Uterus (tissue), 4 donors: ENCODE data around the gene RELT. TPM values are rescaled to one million over a fixed set of nuclear protein-coding genes. Genes with fewer than 3 reads are reported as not detected.

ENCODE experiments used
- DNase-seq, 2 donors: peaks; one replicate each; pipeline ENCODE4 v3.0.0-alpha.2; 2019 to 2020
- H3K27ac ChIP-seq, 2 donors: fragments of 200-600 bp; sonication (generic); 1 replicate in 1 of 2; 2 replicates in 1 of 2; pipeline ENCODE4 v1.5.1; 2016 to 2018
- H3K27me3 ChIP-seq, 2 donors: fragments of 200-600 bp; sonication (generic); one replicate each; pipeline ENCODE4 v1.5.1; 2018 to 2019; ENCODE audit warnings: control low read depth in 1 of 2
- H3K36me3 ChIP-seq, 2 donors: fragments of 200-600 bp; sonication (generic); one replicate each; pipeline ENCODE4 v1.5.1; 2019; ENCODE audit warnings: control low read depth in 1 of 2
- H3K4me1 ChIP-seq, 2 donors: fragments of 200-600 bp; sonication (generic); one replicate each; pipeline ENCODE4 v1.5.1; 2018 to 2019; ENCODE audit warnings: control low read depth in 1 of 2
- H3K4me3 ChIP-seq, 2 donors: fragments of 200-600 bp; sonication (generic); 1 replicate in 1 of 2; 2 replicates in 1 of 2; pipeline ENCODE4 v1.5.1; 2018 to 2019; ENCODE audit warnings: mild to moderate bottlenecking in 1 of 2
- H3K9me3 ChIP-seq, 2 donors: fragments of 200-600 bp; sonication (generic); one replicate each; pipeline ENCODE4 v1.5.1; 2019; ENCODE audit warnings: control low read depth in 1 of 2
- CTCF ChIP-seq, 4 experiments: fragments of 200-600 bp in 2 of 4; fragments of 450-650 bp in 2 of 4; sonication (generic) in 2 of 4; IDR thresholded peaks; one replicate each; pipeline ENCODE4 v1.5.1; 2016 to 2019; ENCODE audit warnings: antibody characterized with exemption in 4 of 4, mild to moderate bottlenecking in 2 of 4, moderate library complexity in 1 of 4
- POLR2A ChIP-seq, 2 donors: fragments of 450-650 bp; IDR thresholded peaks; one replicate each; pipeline ENCODE4 v1.6.1; 2016; ENCODE audit warnings: antibody characterized with exemption in 2 of 2, mild to moderate bottlenecking in 1 of 2, moderate library complexity in 1 of 2
- intact Hi-C: fragments of 100-400 bp; cut with DNase I; formaldehyde crosslinking; loops from one replicate; pipeline ENCODE4 v1.15.1; 2023; ENCODE audit warnings: low total_unique reads
- total RNA-seq, 4 donors: library from RNA; depleted of rRNA in 3 of 4; stranded (reverse); fragments of >200 nt in 3 of 4; gene quantifications; one replicate each; pipeline versions ENCODE4 v1.1.0 to v1.2.4, GENCODE V29; 2014 to 2023
- donor health status: DM: yes; HTN: yes; CAD: no.

The RELT gene
- total RNA-seq, 4 donors from 2014 or later, result 0.29 to 5.8 (median 3.3) TPM; not detected in 1

GRCh38 chr11:73356979-73357860 is 19.0 kb upstream of the RELT start:
- no peak for DNase-seq
- Histone ChIP-seq H3K4me3 (no peak overlapping the region), H3K27ac (no peak overlapping the region), H3K36me3 (no peaks in the 10 kb centered on the region), H3K27me3 (no peaks in the 10 kb centered on the region), H3K9me3 (no peaks in the 10 kb centered on the region), H3K4me1 (no peaks in the 10 kb centered on the region)
- TF ChIP-seq CTCF (IDR thresholded peaks at IDR 0.05) (no peak), POLR2A (IDR thresholded peaks at IDR 0.05) (no peak)
- intact Hi-C loops, result no loop called here

DNA sequence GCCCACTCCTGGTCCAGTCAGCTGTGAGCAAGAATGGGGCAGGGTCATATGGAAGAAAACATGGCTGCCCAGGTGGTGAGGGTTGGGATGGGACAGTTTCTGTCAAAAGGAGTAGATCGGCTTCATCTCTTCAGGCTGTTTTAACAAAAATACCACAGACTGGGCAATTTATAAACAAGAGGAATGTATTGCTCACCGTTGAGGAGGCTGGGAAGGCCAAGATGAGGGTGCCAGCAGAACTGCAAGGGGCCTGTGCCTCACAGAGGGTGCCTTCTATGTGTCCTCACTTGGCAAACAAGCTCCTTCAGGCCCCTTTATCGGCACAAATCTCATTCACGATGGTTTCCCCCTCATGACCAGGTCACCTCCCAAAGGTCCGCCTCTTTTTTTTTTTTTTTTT is 18.1 kb upstream of the RELT start:
- H3K27ac ChIP-seq, result no peak overlapping the region
- H3K4me1 ChIP-seq, result no peaks in the 10 kb centered on the region
- no peak overlapping the region for H3K4me3 ChIP-seq
- no peaks in the 10 kb centered on the region for H3K9me3 ChIP-seq
- TF ChIP-seq CTCF (IDR thresholded peaks at IDR 0.05), result no peak
- no peak for TF ChIP-seq POLR2A (IDR thresholded peaks at IDR 0.05)
- DNase-seq, result no peak
- intact Hi-C loops, result no loop called here
- no peaks in the 10 kb centered on the region for H3K27me3 ChIP-seq
- H3K36me3 ChIP-seq, result no peaks in the 10 kb centered on the region

DNA sequence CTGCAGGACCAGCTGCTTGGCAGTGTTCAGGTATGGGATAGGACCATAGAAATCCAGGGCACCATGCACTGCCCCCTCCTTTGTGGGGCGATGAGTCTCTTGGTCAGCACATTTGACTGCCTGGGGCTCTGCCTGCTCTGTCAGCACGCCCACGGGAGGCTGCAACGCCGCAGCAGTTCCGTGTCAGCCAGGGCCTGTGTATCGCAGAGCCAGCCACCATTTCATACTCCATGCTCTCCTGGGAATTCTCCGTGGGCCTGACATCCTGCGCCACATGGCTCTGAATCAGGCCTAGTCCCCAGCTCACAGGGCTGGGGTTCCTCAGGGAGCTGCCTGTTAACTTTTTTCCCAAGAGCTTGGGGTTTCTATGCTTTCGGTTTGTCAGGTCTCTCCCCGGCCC is 16.9 kb upstream of the RELT start:
- peak; percentile 44 to 62 for DNase-seq
- Histone ChIP-seq H3K36me3 (no peaks in the 10 kb centered on the region), H3K9me3 (no peaks in the 10 kb centered on the region), H3K4me3 (no peak overlapping the region), H3K27ac (peak overlapping the region; percentile 54 to 56), H3K4me1 (no peaks in the 10 kb centered on the region), H3K27me3 (no peaks in the 10 kb centered on the region)
- TF ChIP-seq POLR2A (IDR thresholded peaks at IDR 0.05), result no peak
- TF ChIP-seq CTCF (IDR thresholded peaks at IDR 0.05), result no peak
- intact Hi-C loops, result no loop called here

- H3K4me1 ChIP-seq, result no peaks in the 10 kb centered on the region
Measured at GRCh38 chr11:73359930-73360742, 16.1 kb upstream of the RELT start.

More at GRCh38 chr11:73359930-73360742, 16.1 kb upstream of the RELT start:
- no peak overlapping the region for H3K4me3 ChIP-seq
- intact Hi-C loops, result no loop called here
- no peak for DNase-seq
- H3K27me3 ChIP-seq, result no peaks in the 10 kb centered on the region
- peak overlapping the region; percentile 54 to 56 for H3K27ac ChIP-seq
- no peaks in the 10 kb centered on the region for H3K36me3 ChIP-seq
- H3K9me3 ChIP-seq, result no peaks in the 10 kb centered on the region
- no peak for TF ChIP-seq CTCF (IDR thresholded peaks at IDR 0.05)
- no peak for TF ChIP-seq POLR2A (IDR thresholded peaks at IDR 0.05)
